CD4-positive, alpha-beta T cell treated with Interleukin-15 for 4 hours (primary cell): ENCODE data around the gene FXYD7.
"Not testable (repeated sequence)": the region's sequence is repeated elsewhere in the genome, so short reads cannot be mapped to it uniquely, and the experiment has no call there.

Source experiments
- DNase-seq: peaks from one replicate; pipeline ENCODE4 v3.0.0-alpha.2; 2020; ENCODE audit warnings: low spot score

The FXYD7 gene

GRCh38 chr19:35143231-35143715, at the start of gene FXYD7:
FXYD7 (plus strand) TSS chr19:35143255; CDS start chr19:35143334, 79 bp downstream.
- DNase-seq = no peak

- no peak for DNase-seq
Measured at GRCh38 chr19:35093430-35093829, 49.6 kb upstream of the FXYD7 start.

- DNase-seq = no peak
Measured at GRCh38 chr19:35093941-35094647, 49.0 kb upstream of the FXYD7 start.

- DNase-seq = no peak
Measured at GRCh38 chr19:35094656-35095055, 48.4 kb upstream of the FXYD7 start.

GRCh38 chr19:35095667-35096368, 47.2 kb upstream of the FXYD7 start:
- no peak for DNase-seq

GRCh38 chr19:35098413-35099049, 44.5 kb upstream of the FXYD7 start:
- DNase-seq = no peak

GRCh38 chr19:35099155-35099896, 43.7 kb upstream of the FXYD7 start:
- DNase-seq = no peak

GRCh38 chr19:35099897-35100275, 43.2 kb upstream of the FXYD7 start:
- no peak for DNase-seq

GRCh38 chr19:35100588-35101533, 42.2 kb upstream of the FXYD7 start:
- no peak for DNase-seq

GRCh38 chr19:35101949-35102348, 41.1 kb upstream of the FXYD7 start:
- DNase-seq = not testable (repeated sequence)

- DNase-seq = not testable (repeated sequence)
Measured at GRCh38 chr19:35103614-35104013, 39.4 kb upstream of the FXYD7 start.

GRCh38 chr19:35104361-35104760, 38.7 kb upstream of the FXYD7 start:
- no peak for DNase-seq

GRCh38 chr19:35105047-35105410, 38.0 kb upstream of the FXYD7 start:
- no peak for DNase-seq

- DNase-seq = no peak
Measured at GRCh38 chr19:35105411-35106290, 37.4 kb upstream of the FXYD7 start.

GRCh38 chr19:35106291-35106583, 36.8 kb upstream of the FXYD7 start:
- no peak for DNase-seq

- DNase-seq = no peak
Measured at GRCh38 chr19:35106898-35107541, 36.0 kb upstream of the FXYD7 start.

- DNase-seq = no peak
Measured at GRCh38 chr19:35107545-35107944, 35.5 kb upstream of the FXYD7 start.

GRCh38 chr19:35108730-35109129, 34.3 kb upstream of the FXYD7 start:
- DNase-seq = no peak

- DNase-seq = no peak
Measured at GRCh38 chr19:35109395-35110112, 33.5 kb upstream of the FXYD7 start.
